H1 (cell line): ENCODE results near the gene SEMA5B. TPM values are rescaled to one million over a fixed set of nuclear protein-coding genes. Genes with fewer than 3 reads are reported as not detected.

ENCODE experiments used
- FOSL1 ChIP-seq: IDR thresholded peaks from 2 replicates; pipeline ENCODE4 v1.6.1; 2011; ENCODE audit warnings: mild to moderate bottlenecking, low read depth, low read length, moderate library complexity; ENCODE audit not compliant: insufficient read depth
- RBBP5 ChIP-seq: IDR thresholded peaks from 2 replicates; pipeline ENCODE4 v1.7.1; 2012; ENCODE audit warnings: low read depth, mild to moderate bottlenecking, inconsistent platforms, low read length, moderate library complexity, borderline replicate concordance
- SP1 ChIP-seq: IDR thresholded peaks from 2 replicates; pipeline ENCODE4 v1.6.1; 2011; ENCODE audit warnings: low read depth, low read length
- SP2 ChIP-seq: IDR thresholded peaks from 2 replicates; pipeline ENCODE4 v1.6.1; 2012; ENCODE audit warnings: mild to moderate bottlenecking, low read length, inconsistent platforms
- polyA plus RNA-seq, 7 experiments: library from polyadenylated mRNA; depleted of rRNA in 3 of 7; stranded (reverse) in 5 of 7; unstranded in 2 of 7; fragments of >200 nt in 5 of 7; fragments of 200-250 nt in 2 of 7; gene quantifications; 1 replicate in 5 of 7; 2 replicates in 1 of 7; 4 replicates in 1 of 7; pipeline versions ENCODE4 v1.2.1 to v1.2.3, GENCODE V29; 2011 to 2013; ENCODE audit warnings: missing spikeins in 2 of 7, mixed read lengths in 2 of 7
- total RNA-seq: library from RNA; stranded (reverse); fragmentation: NEBNext Ultra II Directional; extraction: Animal tissue kit (Norgen Biotek cat#: 25700); gene quantifications from 2 replicates; pipeline ENCODE4 v1.2.1, GENCODE V29; 2021
- TF ChIP-seq, protein P1 (sequence below), 3 experiments: IDR thresholded peaks; 1 replicate in 2 of 3; 2 replicates in 1 of 3; pipeline versions ENCODE4 v1.5.1 to v1.6.1; 2011; ENCODE audit warnings: low read length in 3 of 3, mild to moderate bottlenecking in 3 of 3, inconsistent platforms in 2 of 3, low read depth in 1 of 3, moderate library complexity in 1 of 3; ENCODE audit not compliant: insufficient read depth in 1 of 3; ENCODE audit errors: control extremely low read depth in 1 of 3

The SEMA5B gene
- total and polyA plus RNA-seq, 2 of the 8 experiments (the other 6 are each of a cell fraction or from before 2014, with no cell fraction given): 13.1 to 22.4 TPM

DNA sequence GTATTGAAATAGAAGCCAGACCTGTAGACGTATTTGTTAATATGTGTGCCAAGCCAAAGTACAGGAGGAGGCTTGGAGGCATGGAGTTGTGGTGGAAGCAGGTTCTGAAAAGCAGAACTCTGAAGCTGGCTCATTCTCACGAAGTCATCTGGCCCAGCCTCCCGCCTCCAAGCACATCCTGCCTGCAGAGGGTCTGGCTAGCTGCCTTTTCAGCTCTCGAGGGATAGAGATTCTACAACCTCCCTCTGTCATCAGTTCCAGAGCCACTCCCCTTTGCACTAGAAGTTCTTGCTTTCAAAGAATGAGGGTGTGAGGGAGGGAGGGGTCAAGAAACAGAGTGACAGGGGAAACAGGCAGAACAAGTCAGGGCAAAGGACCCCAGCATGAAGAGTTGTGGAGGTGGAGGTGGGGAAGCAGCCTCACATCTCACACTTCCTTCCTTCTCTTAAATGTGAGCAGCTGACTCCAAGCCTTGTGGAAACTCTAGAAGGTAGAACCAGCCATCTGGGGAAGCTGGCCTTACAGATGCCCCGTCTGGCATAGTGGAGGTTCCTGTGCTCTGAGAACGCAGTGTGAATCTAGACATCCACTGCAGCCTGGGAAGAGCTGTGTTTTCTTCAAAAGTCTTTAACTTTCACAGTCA, 137.4 kb downstream of the SEMA5B start (continued):
- TF ChIP-seq, protein P1, sequence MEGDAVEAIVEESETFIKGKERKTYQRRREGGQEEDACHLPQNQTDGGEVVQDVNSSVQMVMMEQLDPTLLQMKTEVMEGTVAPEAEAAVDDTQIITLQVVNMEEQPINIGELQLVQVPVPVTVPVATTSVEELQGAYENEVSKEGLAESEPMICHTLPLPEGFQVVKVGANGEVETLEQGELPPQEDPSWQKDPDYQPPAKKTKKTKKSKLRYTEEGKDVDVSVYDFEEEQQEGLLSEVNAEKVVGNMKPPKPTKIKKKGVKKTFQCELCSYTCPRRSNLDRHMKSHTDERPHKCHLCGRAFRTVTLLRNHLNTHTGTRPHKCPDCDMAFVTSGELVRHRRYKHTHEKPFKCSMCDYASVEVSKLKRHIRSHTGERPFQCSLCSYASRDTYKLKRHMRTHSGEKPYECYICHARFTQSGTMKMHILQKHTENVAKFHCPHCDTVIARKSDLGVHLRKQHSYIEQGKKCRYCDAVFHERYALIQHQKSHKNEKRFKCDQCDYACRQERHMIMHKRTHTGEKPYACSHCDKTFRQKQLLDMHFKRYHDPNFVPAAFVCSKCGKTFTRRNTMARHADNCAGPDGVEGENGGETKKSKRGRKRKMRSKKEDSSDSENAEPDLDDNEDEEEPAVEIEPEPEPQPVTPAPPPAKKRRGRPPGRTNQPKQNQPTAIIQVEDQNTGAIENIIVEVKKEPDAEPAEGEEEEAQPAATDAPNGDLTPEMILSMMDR (IDR thresholded peaks at IDR 0.05; ENCODE audit: control extremely low read depth in 1 of 3, insufficient read depth in 1 of 3, low read depth in 1 of 3, low read length in 3 of 3): no peak
- TF ChIP-seq RBBP5 (no peak), FOSL1 (no peak), SP1 (peak; percentile 43; the same call in 1 of the 2 replicates), SP2 (no peak)
